GM20000 (cell line): ENCODE data around the gene GREB1.

Source experiments
- DNase-seq: peaks from one replicate; pipeline ENCODE4 v3.0.0; 2012; ENCODE audit warnings: low spot score
- CTCF ChIP-seq: IDR thresholded peaks from 2 replicates; pipeline ENCODE4 v1.5.1; 2012; ENCODE audit warnings: mild to moderate bottlenecking, control low read depth; ENCODE audit errors: extremely low read depth, missing control alignments

Gene GREB1

GRCh38 chr2:11647834-11648600 is 114.2 kb downstream of the GREB1 start:
- no peak for DNase-seq
- no peak for TF ChIP-seq CTCF

- DNase-seq, result no peak
- no peak for TF ChIP-seq CTCF
Observed at GRCh38 chr2:11649093-11649492, 115.2 kb downstream of the GREB1 start.

GRCh38 chr2:11651856-11652548 is 118.2 kb downstream of the GREB1 start:
- TF ChIP-seq CTCF, result no peak
- no peak for DNase-seq

- no peak for DNase-seq
- no peak for TF ChIP-seq CTCF
Observed at GRCh38 chr2:11652553-11652952, 118.7 kb downstream of the GREB1 start.

- no peak for DNase-seq
- no peak for TF ChIP-seq CTCF
Observed at GRCh38 chr2:11655495-11655894, 121.7 kb downstream of the GREB1 start.

GRCh38 chr2:11656252-11656651 is 122.4 kb downstream of the GREB1 start:
- DNase-seq, result no peak
- no peak for TF ChIP-seq CTCF

- no peak for TF ChIP-seq CTCF
- no peak for DNase-seq
Observed at GRCh38 chr2:11656671-11657101, 122.8 kb downstream of the GREB1 start.
